Thyroid gland (tissue), 4 donors: ENCODE measurements around the gene NKX1-1. TPM values are rescaled to one million over a fixed set of nuclear protein-coding genes. Genes with fewer than 3 reads are reported as not detected.

Experiments
- DNase-seq, 2 donors: peaks; one replicate each; pipeline ENCODE4 v3.0.0-alpha.2; 2019
- H3K27ac ChIP-seq, 3 donors: fragments of 200-600 bp; sonication (generic); 1 replicate in 2 of 3; 2 replicates in 1 of 3; pipeline ENCODE4 v1.5.1; 2016 to 2019; ENCODE audit warnings: mild to moderate bottlenecking in 1 of 3, moderate library complexity in 1 of 3
- H3K27me3 ChIP-seq: fragments of 200-600 bp; sonication (generic); one replicate; pipeline ENCODE4 v1.5.1; 2019
- H3K36me3 ChIP-seq, 2 donors: fragments of 200-600 bp; sonication (generic); one replicate each; pipeline ENCODE4 v1.5.1; 2016 to 2019
- H3K4me1 ChIP-seq, 2 donors: fragments of 200-600 bp; sonication (generic); one replicate each; pipeline ENCODE4 v1.5.1; 2017 to 2019
- H3K4me3 ChIP-seq, 3 donors: fragments of 200-600 bp; sonication (generic); replicated peaks in 1 of 3; 1 replicate in 2 of 3; 2 replicates in 1 of 3; pipeline ENCODE4 v1.5.1; 2016; ENCODE audit warnings: mild to moderate bottlenecking in 1 of 3
- H3K9me3 ChIP-seq: fragments of 200-600 bp; sonication (generic); one replicate; pipeline ENCODE4 v1.5.1; 2017
- POLR2A ChIP-seq, 2 donors: fragments of 450-650 bp; IDR thresholded peaks; one replicate each; pipeline ENCODE4 v1.6.1; 2017; ENCODE audit warnings: antibody characterized with exemption in 2 of 2, mild to moderate bottlenecking in 2 of 2, moderate library complexity in 1 of 2
- WGBS, 2 donors: methylation state at CpG; one replicate each; pipeline ENCODE4 v1.1.5; 2017; 5-methylcytosine and 5-hydroxymethylcytosine counted together
- intact Hi-C: fragments of 100-400 bp; cut with DNase I; formaldehyde crosslinking; loops from one replicate; pipeline ENCODE4 v1.15.1; 2023
- total RNA-seq, 4 donors: library from RNA; depleted of rRNA; stranded (reverse); fragments of >200 nt; gene quantifications; one replicate each; pipeline ENCODE4 v1.2.3, GENCODE V29; 2016
- TF ChIP-seq, protein P1 (sequence below), 6 experiments: fragments of 200-600 bp in 3 of 6; fragments of 450-650 bp in 3 of 6; sonication (generic) in 3 of 6; IDR thresholded peaks; one replicate each; pipeline ENCODE4 v1.5.1; 2016 to 2019; ENCODE audit warnings: antibody characterized with exemption in 6 of 6, mild to moderate bottlenecking in 2 of 6, inconsistent platforms in 1 of 6, moderate library complexity in 1 of 6

The NKX1-1 gene
- total RNA-seq, 4 donors from 2014 or later: not detected

DNA sequence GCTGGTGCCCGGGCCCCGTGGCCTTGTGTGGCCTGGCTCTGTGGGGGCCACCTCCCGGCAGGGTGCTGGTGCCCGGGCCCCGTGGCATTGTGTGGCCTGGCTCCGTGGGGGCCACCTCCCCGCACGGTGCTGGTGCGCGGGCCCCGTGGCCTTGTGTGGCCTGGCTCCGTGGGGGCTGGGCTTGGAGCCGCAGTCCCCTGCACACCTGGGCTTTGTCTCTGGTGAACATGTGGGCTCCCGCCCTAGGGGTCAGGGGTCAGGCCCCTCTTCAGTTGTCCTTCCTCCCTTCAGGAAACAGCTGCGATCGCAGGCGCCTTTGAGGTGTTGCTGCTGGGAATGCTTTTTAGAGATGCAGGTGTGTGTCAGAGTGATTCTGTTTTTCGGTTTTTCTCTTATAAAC is 42.0 kb downstream of the NKX1-1 start:
- Histone ChIP-seq H3K4me1 (peaks cover 0 to 3% of the 10 kb centered on the region in 2 donors), H3K36me3 (no peaks in the 10 kb centered on the region), H3K9me3 (no peaks in the 10 kb centered on the region), H3K27me3 (no peaks in the 10 kb centered on the region), H3K27ac (no peak overlapping the region), H3K4me3 (no peak overlapping the region)
- TF ChIP-seq, protein P1, sequence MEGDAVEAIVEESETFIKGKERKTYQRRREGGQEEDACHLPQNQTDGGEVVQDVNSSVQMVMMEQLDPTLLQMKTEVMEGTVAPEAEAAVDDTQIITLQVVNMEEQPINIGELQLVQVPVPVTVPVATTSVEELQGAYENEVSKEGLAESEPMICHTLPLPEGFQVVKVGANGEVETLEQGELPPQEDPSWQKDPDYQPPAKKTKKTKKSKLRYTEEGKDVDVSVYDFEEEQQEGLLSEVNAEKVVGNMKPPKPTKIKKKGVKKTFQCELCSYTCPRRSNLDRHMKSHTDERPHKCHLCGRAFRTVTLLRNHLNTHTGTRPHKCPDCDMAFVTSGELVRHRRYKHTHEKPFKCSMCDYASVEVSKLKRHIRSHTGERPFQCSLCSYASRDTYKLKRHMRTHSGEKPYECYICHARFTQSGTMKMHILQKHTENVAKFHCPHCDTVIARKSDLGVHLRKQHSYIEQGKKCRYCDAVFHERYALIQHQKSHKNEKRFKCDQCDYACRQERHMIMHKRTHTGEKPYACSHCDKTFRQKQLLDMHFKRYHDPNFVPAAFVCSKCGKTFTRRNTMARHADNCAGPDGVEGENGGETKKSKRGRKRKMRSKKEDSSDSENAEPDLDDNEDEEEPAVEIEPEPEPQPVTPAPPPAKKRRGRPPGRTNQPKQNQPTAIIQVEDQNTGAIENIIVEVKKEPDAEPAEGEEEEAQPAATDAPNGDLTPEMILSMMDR (IDR thresholded peaks at IDR 0.05): no peak
- no peak for TF ChIP-seq POLR2A (IDR thresholded peaks at IDR 0.05)
- intact Hi-C loops: no loop called here
- DNase-seq: no peak
- 91 to 94% methylated on average over 4 to 5 of the region's 18 CpGs for WGBS, 2 donors

DNA sequence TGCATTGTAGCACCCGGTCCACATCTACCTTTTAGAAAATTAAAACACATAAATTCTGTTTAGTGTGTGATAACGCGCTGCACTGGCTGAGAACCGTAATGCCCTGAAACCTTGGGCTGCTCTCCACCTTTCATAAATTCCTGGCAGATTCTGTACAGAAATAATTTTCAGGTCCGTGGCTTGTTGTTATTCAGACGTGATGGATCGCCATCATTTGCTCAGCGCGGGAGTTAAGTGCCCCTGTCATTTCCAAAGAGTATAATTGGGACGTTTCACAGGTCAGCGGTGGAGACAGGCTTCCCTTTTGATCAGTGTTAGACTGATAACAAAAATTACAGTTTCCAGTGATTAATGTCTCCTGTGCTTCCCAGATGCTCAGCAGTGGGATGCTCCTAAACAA is 42.7 kb downstream of the NKX1-1 start:
- no peaks in the 10 kb centered on the region for H3K27me3 ChIP-seq
- 91 to 92% methylated on average over 11 of the region's 11 CpGs for WGBS, 2 donors

DNA sequence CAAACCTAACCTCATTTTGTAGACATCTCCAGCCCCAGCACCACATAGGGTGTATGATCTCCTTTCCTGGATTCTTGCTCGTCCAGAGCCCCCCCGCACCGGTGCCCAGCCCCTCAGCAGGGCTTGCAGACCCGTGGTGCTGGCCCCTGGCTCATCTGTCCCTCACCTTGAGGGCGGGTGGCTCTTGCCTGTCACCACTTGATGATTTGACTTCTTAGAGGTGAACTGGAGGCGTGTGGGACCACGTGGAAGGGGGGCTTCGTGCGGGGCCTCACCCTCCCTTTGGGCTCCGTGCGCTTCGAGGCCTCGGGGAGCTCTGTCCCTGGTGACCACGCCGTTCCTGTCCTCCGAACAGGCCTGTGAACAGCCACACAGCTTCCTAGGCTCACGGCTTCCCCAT is 43.7 kb downstream of the NKX1-1 start:
- H3K27me3 ChIP-seq: no peaks in the 10 kb centered on the region

More for the DNA sequence above, 42.7 kb downstream of the NKX1-1 start:
- Histone ChIP-seq H3K27ac (no peak overlapping the region), H3K36me3 (no peaks in the 10 kb centered on the region), H3K4me1 (no peaks in the 10 kb centered on the region), H3K4me3 (no peak overlapping the region), H3K9me3 (no peaks in the 10 kb centered on the region)
- intact Hi-C loops: no loop called here
- TF ChIP-seq, protein P1 (IDR thresholded peaks at IDR 0.05): no peak
- TF ChIP-seq POLR2A (IDR thresholded peaks at IDR 0.05): no peak
- no peak for DNase-seq

DNA sequence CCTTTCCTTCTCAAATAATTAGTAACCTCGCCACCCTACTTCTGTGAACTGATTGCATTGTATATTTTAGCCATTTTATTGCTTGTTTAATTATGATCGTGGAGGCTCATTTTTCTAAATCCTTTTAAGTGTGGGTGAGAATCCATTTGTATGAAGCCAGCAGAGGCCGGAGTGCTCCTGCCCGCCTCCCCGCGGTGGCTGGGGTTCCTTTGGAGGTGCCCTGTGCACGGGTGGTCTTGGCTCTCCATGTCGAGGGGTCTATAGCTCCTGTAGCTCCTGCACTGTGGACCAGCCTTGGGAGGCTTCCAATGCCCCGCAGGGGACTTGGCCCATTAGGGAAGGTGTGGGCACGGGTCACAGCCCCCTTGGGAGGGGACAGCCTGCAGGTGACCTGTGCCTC is 44.2 kb downstream of the NKX1-1 start:
- no peaks in the 10 kb centered on the region for H3K36me3 ChIP-seq
- H3K27me3 ChIP-seq: no peaks in the 10 kb centered on the region
- WGBS, 2 donors: 89 to 92% methylated on average over 9 to 10 of the region's 10 CpGs
- H3K4me1 ChIP-seq: no peaks in the 10 kb centered on the region
- no peak overlapping the region for H3K27ac ChIP-seq
- H3K4me3 ChIP-seq: no peak overlapping the region
- no peak for TF ChIP-seq POLR2A (IDR thresholded peaks at IDR 0.05)
- TF ChIP-seq, protein P1 (IDR thresholded peaks at IDR 0.05): no peak
- H3K9me3 ChIP-seq: no peaks in the 10 kb centered on the region
- DNase-seq: no peak
- intact Hi-C loops: no loop called here

More for the DNA sequence above, 43.7 kb downstream of the NKX1-1 start:
- Histone ChIP-seq H3K4me1 (no peaks in the 10 kb centered on the region), H3K4me3 (no peak overlapping the region), H3K36me3 (no peaks in the 10 kb centered on the region), H3K9me3 (no peaks in the 10 kb centered on the region), H3K27ac (no peak overlapping the region)
- intact Hi-C loops: no loop called here
- TF ChIP-seq, protein P1 (IDR thresholded peaks at IDR 0.05): no peak
- no peak for TF ChIP-seq POLR2A (IDR thresholded peaks at IDR 0.05)
- no peak for DNase-seq
- WGBS, 2 donors: 93 to 95% methylated on average over 17 of the region's 17 CpGs

DNA sequence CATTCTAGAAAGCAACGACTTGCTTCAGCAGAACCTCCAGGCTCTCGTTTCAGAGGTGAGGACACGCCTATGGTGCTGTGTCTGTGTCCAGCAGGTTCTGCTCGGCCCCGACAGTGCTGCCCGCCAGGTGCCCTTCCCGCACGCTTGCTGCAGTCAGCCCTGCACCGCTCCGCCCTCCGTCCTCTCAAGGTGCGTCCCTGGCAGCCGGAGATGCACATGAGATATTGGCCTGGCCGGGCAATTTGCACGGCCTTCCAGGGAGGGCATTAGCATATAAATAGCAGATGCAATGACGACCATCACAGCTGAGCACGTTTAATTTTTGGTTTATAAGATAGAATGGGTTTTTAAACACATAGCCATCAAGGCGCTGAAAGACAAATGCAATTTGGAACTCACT is 44.8 kb downstream of the NKX1-1 start:
- Histone ChIP-seq H3K4me1 (no peaks in the 10 kb centered on the region), H3K27ac (no peak overlapping the region), H3K36me3 (no peaks in the 10 kb centered on the region), H3K4me3 (no peak overlapping the region), H3K9me3 (no peaks in the 10 kb centered on the region), H3K27me3 (no peaks in the 10 kb centered on the region)
- WGBS, 2 donors: 86 to 89% methylated on average over 18 of the region's 18 CpGs
- intact Hi-C loops: no loop called here
- TF ChIP-seq, protein P1 (IDR thresholded peaks at IDR 0.05): no peak
- no peak for TF ChIP-seq POLR2A (IDR thresholded peaks at IDR 0.05)
- DNase-seq: no peak
